Vagina (tissue), 2 donors: ENCODE measurements around the gene SLCO1B1. TPM values are rescaled to one million over a fixed set of nuclear protein-coding genes. Genes with fewer than 3 reads are reported as not detected.

Experiments
- DNase-seq, 2 donors: peaks; one replicate each; pipeline ENCODE4 v3.0.0-alpha.2; 2017; ENCODE audit errors: extremely low spot score in 2 of 2
- H3K27ac ChIP-seq: fragments of 200-600 bp; sonication (generic); one replicate; pipeline ENCODE4 v1.5.1; 2019
- H3K27me3 ChIP-seq: fragments of 200-600 bp; sonication (generic); one replicate; pipeline ENCODE4 v1.5.1; 2019
- H3K36me3 ChIP-seq, 2 donors: fragments of 200-600 bp; sonication (generic); one replicate each; pipeline ENCODE4 v1.5.1; 2017 to 2019
- H3K4me1 ChIP-seq: fragments of 200-600 bp; sonication (generic); one replicate; pipeline ENCODE4 v1.5.1; 2019
- H3K4me3 ChIP-seq, 2 donors: fragments of 200-600 bp; sonication (generic); 1 replicate in 1 of 2; 2 replicates in 1 of 2; pipeline ENCODE4 v1.5.1; 2016 to 2019
- H3K9me3 ChIP-seq: fragments of 200-600 bp; sonication (generic); one replicate; pipeline ENCODE4 v1.5.1; 2019
- POLR2A ChIP-seq, 2 donors: fragments of 450-650 bp; IDR thresholded peaks; one replicate each; pipeline ENCODE4 v1.6.1; 2017; ENCODE audit warnings: antibody characterized with exemption in 2 of 2, mild to moderate bottlenecking in 2 of 2, moderate library complexity in 2 of 2
- POLR2AphosphoS5 ChIP-seq, 2 donors: sonication (generic); formaldehyde crosslinking; IDR thresholded peaks; one replicate each; pipeline ENCODE4 v1.9.0; 2017; ENCODE audit warnings: antibody characterized with exemption in 2 of 2, mild to moderate bottlenecking in 2 of 2, low read depth in 1 of 2; ENCODE audit not compliant: insufficient read depth in 1 of 2
- intact Hi-C: fragments of 100-400 bp; cut with DNase I; formaldehyde crosslinking; loops from one replicate; pipeline ENCODE4 v1.15.1; 2023
- total RNA-seq: library from RNA; depleted of rRNA; stranded (reverse); fragments of >200 nt; gene quantifications from one replicate; pipeline ENCODE4 v1.2.3, GENCODE V29; 2016
- TF ChIP-seq, protein P1 (sequence below), 3 experiments: fragments of 450-650 bp in 2 of 3; fragments of 200-600 bp in 1 of 3; sonication (generic) in 1 of 3; IDR thresholded peaks; one replicate each; pipeline ENCODE4 v1.5.1; 2017 to 2019; ENCODE audit warnings: antibody characterized with exemption in 3 of 3, mild to moderate bottlenecking in 2 of 3, moderate library complexity in 2 of 3

SLCO1B1 gene
- total RNA-seq, 1 donor from 2014 or later, result not detected

GRCh38 chr12:21151184-21151583, 20.2 kb downstream of the SLCO1B1 start:
- Histone ChIP-seq H3K4me3 (no peak overlapping the region), H3K4me1 (no peaks in the 10 kb centered on the region), H3K27ac (no peak overlapping the region), H3K36me3 (no peaks in the 10 kb centered on the region), H3K9me3 (no peaks in the 10 kb centered on the region), H3K27me3 (no peaks in the 10 kb centered on the region)
- DNase-seq, result no peak
- intact Hi-C loops, result no loop called here
- TF ChIP-seq POLR2A (IDR thresholded peaks at IDR 0.05), result no peak
- no peak for TF ChIP-seq POLR2AphosphoS5 (IDR thresholded peaks at IDR 0.05; ENCODE audit: insufficient read depth in 1 of 2, low read depth in 1 of 2)
- TF ChIP-seq, protein P1, sequence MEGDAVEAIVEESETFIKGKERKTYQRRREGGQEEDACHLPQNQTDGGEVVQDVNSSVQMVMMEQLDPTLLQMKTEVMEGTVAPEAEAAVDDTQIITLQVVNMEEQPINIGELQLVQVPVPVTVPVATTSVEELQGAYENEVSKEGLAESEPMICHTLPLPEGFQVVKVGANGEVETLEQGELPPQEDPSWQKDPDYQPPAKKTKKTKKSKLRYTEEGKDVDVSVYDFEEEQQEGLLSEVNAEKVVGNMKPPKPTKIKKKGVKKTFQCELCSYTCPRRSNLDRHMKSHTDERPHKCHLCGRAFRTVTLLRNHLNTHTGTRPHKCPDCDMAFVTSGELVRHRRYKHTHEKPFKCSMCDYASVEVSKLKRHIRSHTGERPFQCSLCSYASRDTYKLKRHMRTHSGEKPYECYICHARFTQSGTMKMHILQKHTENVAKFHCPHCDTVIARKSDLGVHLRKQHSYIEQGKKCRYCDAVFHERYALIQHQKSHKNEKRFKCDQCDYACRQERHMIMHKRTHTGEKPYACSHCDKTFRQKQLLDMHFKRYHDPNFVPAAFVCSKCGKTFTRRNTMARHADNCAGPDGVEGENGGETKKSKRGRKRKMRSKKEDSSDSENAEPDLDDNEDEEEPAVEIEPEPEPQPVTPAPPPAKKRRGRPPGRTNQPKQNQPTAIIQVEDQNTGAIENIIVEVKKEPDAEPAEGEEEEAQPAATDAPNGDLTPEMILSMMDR (IDR thresholded peaks at IDR 0.05), result no peak

DNA sequence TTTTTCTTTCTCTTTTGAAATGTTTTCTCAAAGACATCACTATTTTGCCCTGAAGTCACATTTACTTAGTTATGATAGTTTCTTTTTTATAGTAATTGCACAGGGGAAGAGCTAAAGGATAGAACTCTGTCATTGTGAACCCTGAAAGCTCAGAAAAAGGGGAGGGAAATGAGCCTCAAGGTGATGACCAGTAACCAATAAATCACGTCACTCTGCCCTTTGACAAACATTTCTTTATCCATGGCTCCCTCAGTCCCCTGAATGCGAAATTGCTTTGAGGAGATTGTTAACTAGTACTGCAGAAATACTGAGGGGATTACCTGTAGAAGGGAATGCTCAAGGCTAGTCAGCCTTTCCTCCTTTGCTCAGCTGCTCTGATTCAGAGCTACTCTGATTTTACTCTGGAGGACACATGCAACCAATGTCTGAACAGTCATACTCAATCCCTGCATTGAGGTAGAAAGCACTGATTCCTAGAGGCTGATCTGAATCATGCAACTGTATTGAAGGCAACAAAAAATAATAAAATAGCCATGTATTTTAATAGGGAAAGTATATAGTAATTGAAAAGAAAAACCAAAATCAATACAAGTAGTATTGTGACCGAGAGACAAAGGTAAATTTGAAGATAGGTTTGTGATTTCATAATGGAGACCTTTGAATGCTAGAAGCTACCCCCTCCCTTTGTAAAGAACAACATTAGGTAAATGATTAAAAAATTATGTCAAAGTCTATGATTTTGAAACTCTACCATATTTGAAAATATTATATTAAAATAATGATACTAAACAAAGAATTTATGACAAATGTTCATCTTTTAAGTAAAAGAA, 24.7 kb downstream of the SLCO1B1 start:
- Histone ChIP-seq H3K4me1 (no peaks in the 10 kb centered on the region), H3K27me3 (no peaks in the 10 kb centered on the region), H3K4me3 (no peak overlapping the region), H3K36me3 (no peaks in the 10 kb centered on the region), H3K9me3 (no peaks in the 10 kb centered on the region), H3K27ac (no peak overlapping the region)
- intact Hi-C loops, result no loop called here
- DNase-seq, result no peak
- TF ChIP-seq, protein P1 (IDR thresholded peaks at IDR 0.05), result no peak
- TF ChIP-seq POLR2AphosphoS5 (IDR thresholded peaks at IDR 0.05; ENCODE audit: insufficient read depth in 1 of 2, low read depth in 1 of 2), result no peak
- TF ChIP-seq POLR2A (IDR thresholded peaks at IDR 0.05), result no peak

DNA sequence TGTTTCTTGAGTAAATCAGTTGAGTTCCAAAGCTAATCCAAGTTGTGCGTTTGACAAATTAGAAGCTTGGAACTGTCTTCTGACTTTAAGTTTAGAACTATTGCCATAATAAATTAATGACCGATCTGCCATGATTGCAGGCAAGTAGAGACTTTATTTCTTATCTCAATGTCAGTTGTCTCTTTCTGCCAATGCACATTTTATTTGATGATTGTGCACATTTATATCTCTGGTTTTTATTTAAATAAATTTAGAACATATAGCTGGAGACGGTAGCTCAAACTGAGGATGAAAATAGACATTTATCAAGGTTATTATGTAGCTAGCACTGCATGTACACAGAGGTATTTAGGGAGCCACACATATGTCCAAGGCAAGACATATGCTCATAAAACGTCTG, 34.1 kb downstream of the SLCO1B1 start:
- H3K4me3 ChIP-seq, result no peak overlapping the region
- H3K9me3 ChIP-seq, result no peaks in the 10 kb centered on the region
- H3K27me3 ChIP-seq, result no peaks in the 10 kb centered on the region
- H3K4me1 ChIP-seq, result no peaks in the 10 kb centered on the region
- DNase-seq, result no peak
- intact Hi-C loops, result no loop called here
- no peak overlapping the region for H3K27ac ChIP-seq
- TF ChIP-seq POLR2AphosphoS5 (IDR thresholded peaks at IDR 0.05; ENCODE audit: insufficient read depth in 1 of 2, low read depth in 1 of 2), result no peak
- TF ChIP-seq, protein P1 (IDR thresholded peaks at IDR 0.05), result no peak
- no peaks in the 10 kb centered on the region for H3K36me3 ChIP-seq

DNA sequence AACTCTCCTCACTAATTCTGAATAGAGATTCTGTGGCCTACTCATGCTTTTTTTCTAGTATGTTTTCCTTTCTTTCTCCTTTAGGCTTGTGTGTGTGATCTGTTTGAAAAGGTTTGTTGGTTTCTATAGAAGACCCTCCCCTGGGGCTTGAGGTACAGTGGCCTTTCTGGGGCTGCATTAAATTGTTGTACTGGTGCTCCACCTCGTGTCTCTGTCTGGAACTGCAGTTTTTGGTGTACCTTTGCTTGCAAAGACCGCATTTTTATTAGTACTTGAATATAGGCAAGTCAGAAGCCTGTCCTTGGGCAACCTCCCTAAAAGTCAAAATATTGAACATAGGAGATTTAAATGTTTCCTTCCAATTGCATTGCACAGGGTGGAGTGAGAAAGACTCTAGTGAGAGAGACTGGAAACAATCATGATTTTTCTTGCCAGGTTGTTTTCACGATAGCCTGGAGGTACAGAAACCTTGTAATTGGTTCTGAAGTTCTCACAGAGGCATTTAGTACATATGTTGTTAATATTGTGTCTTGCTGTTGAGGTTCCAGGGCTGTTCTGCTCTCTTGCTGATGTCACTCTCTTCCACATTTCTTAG, 39.0 kb downstream of the SLCO1B1 start:
- intact Hi-C loops, result no loop called here
- TF ChIP-seq, protein P1 (IDR thresholded peaks at IDR 0.05), result no peak
- no peak for TF ChIP-seq POLR2AphosphoS5 (IDR thresholded peaks at IDR 0.05; ENCODE audit: insufficient read depth in 1 of 2, low read depth in 1 of 2)
- no peak for TF ChIP-seq POLR2A (IDR thresholded peaks at IDR 0.05)
- Histone ChIP-seq H3K27me3 (no peaks in the 10 kb centered on the region), H3K4me3 (no peak overlapping the region), H3K4me1 (no peaks in the 10 kb centered on the region), H3K27ac (no peak overlapping the region), H3K36me3 (no peaks in the 10 kb centered on the region), H3K9me3 (no peaks in the 10 kb centered on the region)
- DNase-seq, result no peak

GRCh38 chr12:21172079-21172478, 41.1 kb downstream of the SLCO1B1 start:
- Histone ChIP-seq H3K27me3 (no peaks in the 10 kb centered on the region), H3K36me3 (no peaks in the 10 kb centered on the region), H3K27ac (no peak overlapping the region), H3K4me3 (no peak overlapping the region), H3K9me3 (no peaks in the 10 kb centered on the region), H3K4me1 (no peaks in the 10 kb centered on the region)
- TF ChIP-seq, protein P1 (IDR thresholded peaks at IDR 0.05), result no peak
- TF ChIP-seq POLR2A (IDR thresholded peaks at IDR 0.05), result no peak
- TF ChIP-seq POLR2AphosphoS5 (IDR thresholded peaks at IDR 0.05; ENCODE audit: insufficient read depth in 1 of 2, low read depth in 1 of 2), result no peak
- intact Hi-C loops, result no loop called here
- DNase-seq, result no peak
